ENCODE data around the gene METTL22.

The METTL22 gene

GRCh38 chr16:8594149-8594666, 27.3 kb upstream of the METTL22 start:
- no peak for DNase-seq

GRCh38 chr16:8595783-8596182, 25.7 kb upstream of the METTL22 start:
- DNase-seq: no peak

GRCh38 chr16:8596581-8596980, 24.9 kb upstream of the METTL22 start:
- no peak for DNase-seq

- DNase-seq: no peak
These were observed 21.2 kb upstream of the METTL22 start for GRCh38 chr16:8600144-8600775.

- DNase-seq: no peak
These were observed 15.9 kb upstream of the METTL22 start for GRCh38 chr16:8605554-8605953.

GRCh38 chr16:8607214-8607613, 14.3 kb upstream of the METTL22 start:
- DNase-seq: no peak

GRCh38 chr16:8611122-8611521, 10.4 kb upstream of the METTL22 start:
- no peak for DNase-seq

GRCh38 chr16:8611886-8612600, 9.5 kb upstream of the METTL22 start:
- no peak for DNase-seq

GRCh38 chr16:8614435-8615029, 7.0 kb upstream of the METTL22 start:
- DNase-seq: no peak

GRCh38 chr16:8619671-8620370, 1.7 kb upstream of the METTL22 start:
- no peak for DNase-seq

GRCh38 chr16:8620535-8620934, 963 bp upstream of the METTL22 start:
- no peak for DNase-seq

- no peak for DNase-seq
These were observed 301 bp upstream of the METTL22 start for GRCh38 chr16:8621222-8621571.

GRCh38 chr16:8622315-8622656, 788 bp downstream of the METTL22 start:
- no peak for DNase-seq

GRCh38 chr16:8623634-8624033, 2.1 kb downstream of the METTL22 start:
- DNase-seq: no peak

- DNase-seq: no peak
These were observed 4.1 kb downstream of the METTL22 start for GRCh38 chr16:8625491-8626087.

GRCh38 chr16:8626946-8627345, 5.4 kb downstream of the METTL22 start:
- no peak for DNase-seq

- DNase-seq: no peak
These were observed 6.0 kb downstream of the METTL22 start for GRCh38 chr16:8627456-8627855.

- no peak for DNase-seq
These were observed 7.7 kb downstream of the METTL22 start for GRCh38 chr16:8628981-8629725.

- DNase-seq: no peak
These were observed 8.9 kb downstream of the METTL22 start for GRCh38 chr16:8630255-8630953.

- DNase-seq: no peak
These were observed 9.9 kb downstream of the METTL22 start for GRCh38 chr16:8631373-8631772.

- no peak for DNase-seq
These were observed 10.4 kb downstream of the METTL22 start for GRCh38 chr16:8631818-8632465.

All from stimulated activated CD8-positive, alpha-beta memory T cell treated with anti-CD3 and anti-CD28 coated beads, Interleukin-4, amount 100 ng/mL, for 48 hours (primary cell).